CD1c-positive myeloid dendritic cell (primary cell): ENCODE results near the gene AOX1.
"Not testable (repeated sequence)": the region's sequence is repeated elsewhere in the genome, so short reads cannot be mapped to it uniquely, and the experiment has no call there.

Experiments used
- DNase-seq: peaks from one replicate; pipeline ENCODE4 v3.0.0-alpha.2; 2016; ENCODE audit errors: extremely low spot score

The AOX1 gene

DNA sequence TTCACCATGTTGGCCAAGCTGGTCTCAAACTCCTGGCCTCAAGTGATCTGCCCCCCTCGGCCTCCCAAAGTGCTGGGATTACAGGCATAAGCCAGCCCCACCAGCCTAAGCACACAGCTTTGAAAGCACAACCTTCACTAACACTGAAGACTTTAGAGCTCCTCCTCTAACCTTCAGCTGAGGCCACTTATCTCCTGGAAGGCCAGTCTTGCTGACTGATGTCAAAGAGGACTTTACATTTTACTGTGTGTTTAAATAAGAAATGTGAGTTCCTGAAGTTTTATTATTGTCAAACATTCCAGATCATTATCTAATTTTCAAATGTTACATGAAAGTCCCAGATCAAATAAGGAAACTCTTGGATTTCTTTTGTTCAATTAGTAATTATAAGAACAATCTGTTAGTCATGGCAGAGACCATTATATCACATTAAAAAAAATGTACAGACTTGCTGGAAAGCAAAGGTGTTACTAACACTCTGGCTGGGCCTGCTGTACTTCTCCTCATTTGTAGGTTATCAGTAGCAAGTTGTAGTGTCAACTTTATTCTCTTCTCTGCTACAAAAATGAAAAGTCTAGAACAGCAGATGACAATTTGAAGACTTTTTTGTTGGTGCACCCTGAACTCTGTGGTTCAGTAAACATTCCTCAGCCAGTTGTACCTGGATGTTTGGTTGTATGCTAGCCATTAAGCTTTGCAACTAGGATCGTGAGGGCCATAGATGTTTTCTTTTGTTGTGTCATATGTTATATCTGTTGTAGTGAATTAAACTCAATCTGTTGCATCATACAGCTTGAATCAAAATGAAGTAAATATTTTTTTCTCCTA lies 80.0 kb downstream of the AOX1 start:
- no peak for DNase-seq

DNA sequence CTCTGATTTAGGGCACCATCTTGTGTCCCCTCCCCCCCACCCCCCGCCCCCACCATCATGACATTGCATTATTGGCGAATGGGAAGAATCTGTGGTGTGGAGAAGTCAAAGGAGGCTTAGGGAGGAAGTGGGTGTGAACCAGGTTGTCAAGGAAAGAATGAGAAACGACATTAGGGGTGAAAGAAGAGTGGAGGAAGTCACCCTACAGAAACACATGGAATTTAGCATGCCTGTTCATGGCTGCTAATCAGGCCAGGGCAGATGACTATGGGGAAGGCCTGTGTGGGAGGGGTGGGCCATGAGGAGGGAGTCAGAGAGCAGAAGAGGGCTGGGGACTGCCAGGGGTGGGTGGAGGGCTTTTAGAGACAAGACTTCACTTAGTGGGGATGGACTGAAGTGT lies 81.6 kb downstream of the AOX1 start:
- no peak for DNase-seq

DNA sequence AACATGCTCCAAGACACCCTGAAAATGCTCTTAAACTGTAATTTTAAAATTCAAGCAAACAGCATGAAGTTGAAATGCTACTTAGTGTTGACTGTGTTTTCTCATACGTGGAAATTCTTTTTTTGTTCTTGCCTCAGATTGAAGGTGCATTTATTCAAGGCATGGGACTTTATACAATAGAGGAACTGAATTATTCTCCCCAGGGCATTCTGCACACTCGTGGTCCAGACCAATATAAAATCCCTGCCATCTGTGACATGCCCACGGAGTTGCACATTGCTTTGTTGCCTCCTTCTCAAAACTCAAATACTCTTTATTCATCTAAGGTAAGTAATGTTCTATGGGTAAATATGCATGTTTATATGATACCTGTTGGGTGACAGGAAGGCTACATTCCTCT lies 82.7 kb downstream of the AOX1 start:
- no peak for DNase-seq

DNA sequence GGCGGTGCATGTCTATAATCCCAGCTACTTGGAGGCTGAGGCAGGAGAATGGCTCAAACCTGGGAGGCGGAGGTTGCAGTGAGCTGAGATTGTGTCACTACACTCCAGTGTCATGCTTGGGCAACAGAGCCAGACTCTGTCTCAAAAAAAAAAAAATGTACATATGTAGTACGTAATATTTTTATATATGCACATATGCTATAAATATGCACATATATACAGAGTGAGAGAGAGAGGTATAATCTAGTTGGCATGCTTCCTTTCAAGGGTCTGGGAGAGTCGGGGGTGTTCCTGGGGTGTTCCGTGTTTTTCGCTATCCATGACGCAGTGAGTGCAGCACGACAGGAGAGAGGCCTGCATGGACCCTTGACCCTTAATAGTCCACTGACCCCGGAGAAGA lies 83.5 kb downstream of the AOX1 start:
- no peak for DNase-seq

DNA sequence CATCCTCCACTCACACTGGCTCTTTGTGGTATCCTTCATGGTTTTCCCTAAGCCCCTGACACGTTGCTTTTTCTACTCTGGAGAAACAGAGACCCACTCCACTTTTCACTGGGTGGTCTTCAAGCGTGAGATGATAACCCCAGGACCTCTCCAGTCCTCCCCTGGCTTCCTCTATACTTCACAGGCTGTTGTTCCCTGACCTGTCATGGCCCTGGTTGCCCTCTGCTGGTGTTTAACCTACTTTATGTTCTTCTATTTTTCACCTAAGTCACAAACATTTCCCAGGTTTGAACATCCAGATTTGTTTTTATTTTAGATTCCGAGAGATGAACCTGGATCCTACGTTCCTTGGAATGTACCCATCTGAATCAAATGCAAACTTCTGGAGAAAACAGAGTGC lies 84.5 kb downstream of the AOX1 start:
- no peak for DNase-seq

- DNase-seq = no peak
Measured at GRCh38 chr2:200670751-200671150, 84.9 kb downstream of the AOX1 start.

GRCh38 chr2:200673191-200673590 lies 87.4 kb downstream of the AOX1 start:
- no peak for DNase-seq

GRCh38 chr2:200674837-200675236 lies 89.0 kb downstream of the AOX1 start:
- no peak for DNase-seq

GRCh38 chr2:200677171-200677570 lies 91.4 kb downstream of the AOX1 start:
- no peak for DNase-seq

DNA sequence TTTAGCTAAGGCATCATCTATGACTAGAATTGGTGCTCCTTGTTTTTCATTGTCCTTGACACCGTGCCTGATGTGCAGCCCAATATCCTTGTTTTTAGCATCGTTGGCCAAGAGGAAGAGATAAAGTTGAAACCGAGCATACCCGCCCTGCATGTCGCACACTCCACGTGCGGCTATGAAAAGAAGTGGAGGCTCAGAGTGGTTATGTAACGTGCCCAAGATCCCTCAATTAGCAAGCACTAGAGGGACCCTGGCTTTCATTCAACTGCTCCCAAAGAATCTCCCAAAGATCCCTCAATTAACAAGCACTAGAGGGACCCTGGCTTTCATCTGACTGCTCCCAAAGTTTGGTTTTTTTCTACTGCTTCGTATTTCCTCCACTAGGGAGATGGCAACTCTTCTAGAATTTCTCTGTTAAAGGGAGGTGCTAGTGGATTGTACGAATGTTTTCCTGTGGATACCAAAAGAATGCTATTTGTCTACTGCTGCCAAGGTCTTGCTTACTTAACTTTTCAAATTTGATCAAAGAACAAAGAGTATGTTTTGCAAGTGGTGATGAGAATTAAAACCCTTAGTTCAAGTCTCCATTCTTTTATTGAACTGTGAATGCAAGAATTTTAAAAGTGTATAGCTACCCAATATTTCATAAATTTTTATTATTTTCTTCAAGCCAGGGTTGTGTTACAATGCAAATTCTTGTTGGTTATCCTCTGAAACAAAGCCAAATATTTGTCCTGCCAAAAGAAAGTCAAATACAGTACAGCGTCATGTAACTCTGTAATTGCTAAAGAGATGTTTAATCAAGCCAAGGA lies 92.1 kb downstream of the AOX1 start:
- DNase-seq = no peak

DNA sequence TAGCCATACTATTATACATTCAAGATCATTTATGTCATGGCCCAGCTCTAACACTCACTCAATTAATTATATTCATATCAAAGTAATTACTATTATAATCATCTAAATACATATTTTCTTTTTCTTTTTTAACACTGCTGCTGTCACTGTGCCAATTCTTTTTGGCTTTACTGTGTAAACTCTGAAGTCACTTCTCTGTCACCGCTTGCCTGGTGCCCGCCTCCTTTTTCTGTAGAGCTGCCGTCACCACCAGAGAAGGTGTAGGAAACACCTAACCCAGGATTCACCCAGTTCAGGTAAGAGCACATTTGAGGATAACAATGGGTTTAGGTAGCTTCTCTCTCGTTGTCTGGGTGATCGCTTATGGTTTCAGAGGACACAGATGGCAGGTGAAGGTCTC lies 93.3 kb downstream of the AOX1 start:
- no peak for DNase-seq

DNA sequence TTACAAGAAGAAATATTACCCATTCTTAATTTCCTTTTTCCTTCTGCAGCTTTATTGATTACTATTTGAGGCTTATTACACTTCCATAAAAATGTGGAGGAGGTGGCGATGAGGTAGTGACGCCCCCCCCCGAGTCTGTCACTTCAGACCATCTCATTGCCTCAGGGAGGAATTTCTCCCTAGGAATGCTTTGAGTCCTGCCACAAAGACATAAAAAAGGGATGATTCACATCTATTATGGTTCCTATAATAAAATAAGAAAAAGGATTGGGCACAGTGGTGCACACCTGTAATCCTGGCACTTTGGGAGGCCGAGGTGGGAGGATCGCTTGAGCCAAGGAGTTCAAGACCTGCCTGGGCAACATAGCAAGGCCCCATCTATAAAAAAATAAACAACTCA lies 93.7 kb downstream of the AOX1 start:
- no peak for DNase-seq

DNA sequence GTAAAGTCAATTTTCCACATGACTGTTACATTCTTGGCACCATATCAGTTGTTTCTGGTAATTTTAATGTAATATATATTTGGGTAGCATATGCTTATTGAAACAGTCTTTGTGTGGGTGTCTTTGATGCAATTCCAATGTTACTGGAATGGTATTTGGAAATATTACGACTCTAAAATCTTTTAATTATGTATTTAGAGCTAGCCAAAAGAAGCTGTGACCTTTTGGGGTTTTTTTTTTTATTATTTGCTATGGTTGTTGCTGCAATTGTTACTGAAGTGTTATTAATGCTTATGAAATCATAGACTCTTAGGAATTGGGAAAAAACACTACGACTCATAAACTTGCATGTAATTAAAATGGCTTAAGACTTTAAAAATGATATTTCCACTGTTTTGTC lies 95.9 kb downstream of the AOX1 start:
- DNase-seq = no peak

DNA sequence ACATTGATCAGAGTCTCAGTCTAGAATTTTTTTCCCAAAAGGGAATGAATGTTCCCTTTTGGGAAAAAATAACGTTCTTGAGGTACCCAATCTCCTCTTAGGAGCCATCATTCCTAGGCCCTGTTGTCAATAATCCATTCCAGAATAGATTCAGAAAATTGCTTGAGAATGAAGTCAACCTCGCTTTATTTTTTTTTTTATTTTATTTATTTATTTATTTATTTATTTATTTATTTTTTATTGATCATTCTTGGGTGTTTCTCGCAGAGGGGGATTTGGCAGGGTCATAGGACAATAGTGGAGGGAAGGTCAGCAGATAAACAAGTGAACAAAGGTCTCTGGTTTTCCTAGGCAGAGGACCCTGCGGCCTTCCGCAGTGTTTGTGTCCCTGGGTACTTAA lies 96.6 kb downstream of the AOX1 start:
- DNase-seq = not testable (repeated sequence)

DNA sequence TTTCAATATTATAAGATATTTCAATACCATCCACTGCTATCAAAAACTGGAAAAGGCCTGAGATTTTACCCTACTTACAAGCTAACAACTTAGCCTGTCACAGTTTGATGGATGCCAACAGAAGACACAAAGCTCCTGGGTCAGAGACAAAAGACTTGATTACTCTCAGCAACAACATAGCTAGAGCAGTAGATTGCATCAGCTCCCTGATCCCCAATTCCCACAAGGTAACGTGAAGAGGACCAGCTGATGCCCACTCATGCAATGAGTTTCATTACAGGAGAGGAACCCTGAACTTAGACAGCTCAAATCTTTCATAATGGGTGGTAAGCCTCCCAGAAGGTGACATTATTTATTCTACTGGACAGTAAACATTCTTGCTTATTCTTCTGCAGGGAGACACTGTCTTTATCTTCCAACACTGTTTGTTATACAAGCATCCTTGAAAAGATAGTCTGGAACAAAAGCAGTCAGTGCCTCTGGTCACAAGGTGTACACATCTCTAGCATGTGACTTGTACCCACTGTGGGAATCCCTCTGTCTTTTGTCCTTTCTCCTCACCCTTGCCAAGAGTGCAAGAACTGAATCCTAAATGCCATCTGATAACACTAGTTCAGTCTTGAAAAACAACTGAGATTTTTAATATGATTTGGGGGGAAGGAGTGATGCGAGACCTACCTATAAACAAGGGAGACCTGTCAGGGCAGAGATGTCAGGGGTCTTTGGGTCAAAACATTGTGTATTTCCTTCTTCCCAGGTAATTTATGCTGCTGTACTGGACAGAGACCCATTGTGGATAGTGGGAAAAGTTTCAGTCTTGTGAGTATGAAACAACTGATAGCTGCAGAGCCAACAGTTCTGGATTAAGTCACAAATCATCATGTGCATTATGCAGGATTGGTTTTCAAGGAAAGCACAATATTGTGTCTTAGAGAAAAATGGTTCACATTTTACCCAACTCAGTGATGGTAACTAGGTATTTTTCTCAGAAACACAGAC lies 102.4 kb downstream of the AOX1 start:
- no peak for DNase-seq

GRCh38 chr2:200689115-200689514 lies 103.3 kb downstream of the AOX1 start:
- DNase-seq = peak; percentile 66

DNA sequence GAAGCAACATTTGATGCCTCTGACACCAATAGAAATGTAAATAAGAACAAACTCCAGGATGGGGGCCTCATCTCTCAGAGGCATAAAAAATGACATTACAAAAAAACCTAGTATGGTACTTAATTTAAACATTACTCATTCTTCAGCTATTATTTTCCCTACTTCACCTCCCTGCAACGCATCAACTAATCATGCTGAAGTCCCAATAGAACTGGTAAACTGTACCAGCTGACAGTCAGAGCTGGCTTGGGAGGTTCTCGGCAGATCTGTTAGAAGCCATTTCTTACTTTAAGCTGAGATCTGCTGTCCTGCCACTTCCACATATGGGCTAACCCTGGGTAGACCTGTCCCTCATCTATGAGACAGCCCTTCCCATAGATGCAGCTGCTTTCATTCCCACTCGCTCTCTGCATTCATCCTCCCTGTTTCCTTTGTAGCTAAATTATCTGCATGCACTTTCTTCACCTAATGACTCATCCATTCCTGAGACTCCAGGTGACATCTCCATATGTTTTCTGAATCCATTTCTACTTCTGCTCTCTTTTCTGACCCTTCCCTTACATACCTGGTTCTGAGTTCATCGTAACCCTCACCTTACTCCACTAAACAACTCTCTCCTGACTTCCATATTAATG lies 108.1 kb downstream of the AOX1 start:
- DNase-seq = no peak

GRCh38 chr2:200695191-200695590 lies 109.4 kb downstream of the AOX1 start:
- peak; percentile 41 for DNase-seq

GRCh38 chr2:200695601-200696000 lies 109.8 kb downstream of the AOX1 start:
- no peak for DNase-seq

DNA sequence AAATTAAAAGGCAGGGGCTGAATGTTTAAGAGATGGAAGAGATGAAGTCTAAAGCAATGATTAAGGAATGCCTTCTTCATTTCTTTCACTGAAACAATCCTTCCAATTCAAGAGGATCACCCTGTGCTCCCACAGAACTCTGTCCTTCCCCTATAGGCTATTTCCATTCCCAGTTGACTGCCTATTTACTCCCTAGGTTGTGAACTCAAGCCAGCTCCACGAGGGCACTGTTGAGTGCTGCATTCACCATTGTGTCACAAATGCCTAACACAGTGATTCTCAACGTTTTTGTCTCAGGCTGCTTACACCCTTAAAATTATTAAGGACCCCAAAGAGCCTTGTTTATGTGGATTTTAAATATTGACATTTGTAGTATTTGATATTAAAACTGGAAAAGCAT lies 112.4 kb downstream of the AOX1 start:
- no peak for DNase-seq

- no peak for DNase-seq
Measured at GRCh38 chr2:200699310-200699709, 113.5 kb downstream of the AOX1 start.
